HG02588 (cell line): ENCODE measurements around the gene TIMM23.
"Not testable (repeated sequence)": the region's sequence is repeated elsewhere in the genome, so short reads cannot be mapped to it uniquely, and the experiment has no call there.

Experiments used
- ATAC-seq: cut with Tn5 transposase; IDR thresholded peaks from one replicate; pipeline ENCODE4 v1.9.1; 2021; ENCODE audit warnings: mild to moderate bottlenecking, moderate library complexity; ENCODE audit not compliant: unreplicated experiment

Gene TIMM23, protein sequence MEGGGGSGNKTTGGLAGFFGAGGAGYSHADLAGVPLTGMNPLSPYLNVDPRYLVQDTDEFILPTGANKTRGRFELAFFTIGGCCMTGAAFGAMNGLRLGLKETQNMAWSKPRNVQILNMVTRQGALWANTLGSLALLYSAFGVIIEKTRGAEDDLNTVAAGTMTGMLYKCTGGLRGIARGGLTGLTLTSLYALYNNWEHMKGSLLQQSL

GRCh38 chr10:45972106-45972812 lies at the start of gene TIMM23:
TIMM23 (plus strand) TSS chr10:45972489; CDS start chr10:45972625, 136 bp downstream.
- peak; percentile 73 for ATAC-seq

DNA sequence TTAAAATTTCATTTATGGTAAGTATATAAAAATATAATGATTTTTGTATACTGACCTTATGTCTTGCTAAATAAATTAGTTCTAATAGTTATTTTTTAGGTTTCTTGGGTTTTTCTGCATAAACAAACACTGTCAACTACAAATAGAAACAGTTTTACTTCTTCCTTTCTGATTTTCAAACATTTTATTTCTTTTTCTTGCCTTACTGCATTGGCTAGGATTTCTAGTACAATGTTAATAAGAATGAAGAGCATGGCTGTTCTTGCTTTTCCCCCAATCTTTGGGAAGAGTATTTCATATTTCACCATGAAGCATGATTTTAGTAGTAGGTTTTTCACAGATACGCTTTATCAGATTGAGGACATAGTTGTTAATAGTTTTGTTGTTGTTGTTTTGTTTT lies 45.5 kb upstream of the TIMM23 start:
- not testable (repeated sequence) for ATAC-seq

GRCh38 chr10:45931305-45931704 lies 41.0 kb upstream of the TIMM23 start:
- not testable (repeated sequence) for ATAC-seq

DNA sequence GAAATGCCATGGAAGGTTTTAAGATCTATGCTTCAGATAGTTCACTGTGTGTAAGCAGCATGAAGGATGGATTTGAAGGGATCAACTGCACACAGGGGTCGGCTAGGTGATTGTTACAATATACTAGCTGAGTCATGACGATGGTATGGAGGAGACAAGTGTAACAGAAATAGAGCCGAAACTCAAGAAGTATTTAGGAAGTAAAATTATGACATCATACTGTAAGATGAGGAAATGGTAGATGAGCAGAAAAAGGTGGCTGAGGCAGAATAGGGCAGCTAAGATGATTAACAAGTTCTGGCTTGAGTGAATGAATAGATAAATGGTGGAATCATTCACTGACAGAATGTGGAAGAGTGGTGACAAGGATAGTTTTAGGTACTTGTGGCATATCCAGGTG lies 37.5 kb upstream of the TIMM23 start:
- not testable (repeated sequence) for ATAC-seq

DNA sequence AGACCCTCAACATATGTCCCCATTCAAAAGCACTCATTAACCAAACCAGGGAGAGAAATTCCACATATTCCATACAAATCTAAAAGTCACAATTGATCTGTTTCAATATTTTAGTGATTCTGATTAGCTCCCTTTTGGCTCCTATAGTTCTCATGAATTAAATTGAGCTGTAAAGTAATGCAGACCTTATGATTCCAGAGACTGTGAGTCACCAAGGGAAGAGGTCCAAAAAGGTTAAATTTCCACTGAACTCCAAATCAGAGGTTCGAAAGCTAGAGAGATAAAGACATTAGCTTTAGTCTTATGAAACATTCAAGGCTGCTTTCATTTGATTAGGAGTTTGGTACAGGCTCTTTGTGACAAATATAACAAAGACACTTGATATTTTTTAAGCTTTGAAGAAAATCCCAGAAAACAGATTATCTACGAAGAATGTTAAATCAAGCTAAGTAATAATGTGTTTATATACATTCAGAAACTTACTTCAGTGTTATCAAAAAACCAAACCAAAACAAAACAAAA lies 33.1 kb upstream of the TIMM23 start:
- ATAC-seq = not testable (repeated sequence)

DNA sequence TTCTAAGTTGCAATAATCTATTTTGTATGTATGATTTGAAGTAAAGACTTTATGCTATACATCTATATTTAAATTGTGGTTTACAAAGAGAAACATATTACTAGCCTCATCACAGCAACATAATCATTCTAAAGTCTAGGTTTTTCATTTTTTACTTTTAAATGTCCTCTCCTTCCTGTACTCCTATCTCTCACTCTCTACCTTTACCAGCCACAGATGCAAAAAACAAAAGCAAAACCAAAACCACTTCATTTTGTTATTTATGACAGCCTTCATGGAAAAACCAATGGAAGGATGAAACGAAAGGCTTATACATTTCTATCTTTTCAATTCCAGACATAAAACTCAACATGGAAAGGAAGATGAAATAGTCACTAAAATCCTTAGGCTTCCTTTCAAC lies 31.1 kb upstream of the TIMM23 start:
- not testable (repeated sequence) for ATAC-seq

DNA sequence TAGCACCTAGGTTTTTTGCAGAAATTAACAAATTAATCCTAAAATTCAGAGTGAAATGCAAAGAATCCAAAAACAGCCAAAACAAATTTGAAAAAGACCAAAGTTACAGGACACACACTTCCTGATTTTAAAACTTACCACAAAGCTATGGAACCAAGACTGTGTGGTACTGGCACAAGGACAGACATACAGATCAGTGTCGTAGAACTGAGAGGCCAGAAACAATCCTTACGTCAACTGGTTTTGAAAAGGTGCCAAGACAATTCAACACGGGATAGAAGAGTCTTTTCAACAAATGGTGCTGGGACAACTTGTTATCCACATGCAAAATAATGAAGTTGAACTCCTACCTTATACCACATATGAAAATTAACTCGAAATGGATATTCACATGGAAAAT lies 26.8 kb upstream of the TIMM23 start:
- ATAC-seq = not testable (repeated sequence)

DNA sequence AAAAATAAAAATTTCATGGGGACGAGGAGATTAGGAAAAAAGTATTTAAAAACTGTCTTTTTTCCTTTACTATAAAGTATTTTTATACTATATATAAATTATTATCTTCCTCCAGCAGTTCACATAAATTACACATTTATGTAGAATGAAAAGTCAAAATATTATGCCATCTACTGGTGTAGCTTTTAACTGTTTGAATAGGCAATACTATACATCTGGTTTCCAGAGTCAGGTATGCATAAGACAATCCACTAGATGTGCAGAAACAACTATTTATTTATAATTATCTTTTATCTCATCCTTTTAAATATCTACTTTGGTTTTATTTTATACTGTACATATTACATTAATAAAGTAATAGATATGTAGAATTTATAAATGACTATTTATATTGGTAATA lies 24.9 kb upstream of the TIMM23 start:
- not testable (repeated sequence) for ATAC-seq

- ATAC-seq = not testable (repeated sequence)
Observed at GRCh38 chr10:45948801-45949200, 23.5 kb upstream of the TIMM23 start.

DNA sequence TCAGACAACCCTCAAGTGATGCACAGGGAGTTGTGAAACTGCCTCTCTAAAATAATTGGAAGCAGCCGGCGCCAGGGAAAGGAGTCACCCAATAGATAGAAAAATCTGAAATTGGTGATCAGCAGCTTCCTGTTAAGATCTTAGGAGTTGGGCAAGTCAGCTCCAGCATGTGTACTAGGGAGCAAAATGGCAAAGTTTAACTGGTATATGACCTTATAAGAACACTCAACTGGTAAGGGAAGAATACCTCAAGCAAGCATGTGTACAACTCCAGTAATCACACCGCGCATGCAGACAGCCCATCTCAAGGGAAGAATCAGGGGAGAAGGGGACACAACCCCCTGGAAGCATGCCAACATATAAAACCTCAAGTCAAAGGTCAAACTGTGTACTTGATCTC lies 17.9 kb upstream of the TIMM23 start:
- ATAC-seq = not testable (repeated sequence)

GRCh38 chr10:45956634-45957033 lies 15.7 kb upstream of the TIMM23 start:
- not testable (repeated sequence) for ATAC-seq

GRCh38 chr10:45957928-45958327 lies 14.4 kb upstream of the TIMM23 start:
- ATAC-seq = not testable (repeated sequence)

- ATAC-seq = not testable (repeated sequence)
Observed at GRCh38 chr10:45962686-45963452, 9.4 kb upstream of the TIMM23 start.

DNA sequence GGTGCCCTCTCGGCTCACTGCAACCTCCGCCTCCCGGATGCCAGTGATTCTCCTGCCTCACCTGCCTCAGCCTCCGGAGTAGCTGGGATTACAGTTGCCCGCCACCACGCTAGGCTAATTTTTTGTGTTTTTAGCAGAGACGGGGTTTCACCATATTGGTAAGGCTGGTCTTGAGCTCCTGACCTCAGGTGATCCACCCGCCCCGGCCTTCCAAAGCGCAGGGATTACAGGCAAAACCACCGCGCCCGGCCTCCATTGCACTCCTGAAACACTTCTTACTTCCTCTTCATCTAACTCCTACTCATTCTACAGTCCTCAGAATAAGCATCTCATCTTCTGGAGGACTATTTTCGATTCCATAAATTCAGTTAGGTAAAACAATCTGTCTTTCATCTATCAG lies 1.3 kb upstream of the TIMM23 start:
- ATAC-seq = not testable (repeated sequence)

DNA sequence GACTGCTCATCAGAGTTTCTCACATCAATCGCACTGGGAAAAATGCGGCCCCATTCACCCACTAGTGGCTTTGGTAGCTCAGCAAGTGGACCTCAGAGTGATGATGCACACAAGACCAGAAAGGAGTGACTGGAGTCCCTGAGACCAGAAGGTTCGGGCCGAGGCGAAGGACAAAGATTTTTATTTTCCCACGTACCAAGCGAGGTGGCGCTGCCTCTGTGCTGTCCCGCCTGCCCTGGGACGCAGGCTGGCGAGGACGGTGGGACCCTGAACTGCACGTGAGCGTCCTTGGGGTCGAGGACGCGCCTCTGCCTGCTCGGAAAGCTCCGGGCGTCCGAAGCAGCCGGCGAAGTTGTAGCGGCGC lies 565 bp upstream of the TIMM23 start:
- peak; percentile 49 for ATAC-seq

- not testable (repeated sequence) for ATAC-seq
Observed at GRCh38 chr10:45972813-45973169, 502 bp downstream of the TIMM23 start.

DNA sequence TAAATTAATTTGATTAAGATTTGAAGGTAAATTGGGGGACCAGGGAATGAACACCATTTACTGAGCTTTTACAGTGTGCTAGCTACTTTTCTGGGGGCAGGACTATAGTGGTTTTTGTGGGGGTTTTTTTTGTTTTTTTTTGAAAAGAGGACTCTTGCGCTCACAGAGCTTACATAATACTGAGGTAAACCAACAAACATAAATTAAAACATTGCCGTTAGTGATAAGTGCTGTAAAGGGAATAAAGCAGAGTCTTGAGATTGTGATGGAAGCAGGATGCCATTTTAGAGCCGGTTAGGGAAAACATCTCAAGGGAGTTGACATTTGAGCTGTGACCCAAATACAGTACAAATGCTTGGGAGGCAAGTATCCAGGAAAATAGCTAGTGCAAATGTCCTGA lies 1.8 kb downstream of the TIMM23 start:
- ATAC-seq = not testable (repeated sequence)

DNA sequence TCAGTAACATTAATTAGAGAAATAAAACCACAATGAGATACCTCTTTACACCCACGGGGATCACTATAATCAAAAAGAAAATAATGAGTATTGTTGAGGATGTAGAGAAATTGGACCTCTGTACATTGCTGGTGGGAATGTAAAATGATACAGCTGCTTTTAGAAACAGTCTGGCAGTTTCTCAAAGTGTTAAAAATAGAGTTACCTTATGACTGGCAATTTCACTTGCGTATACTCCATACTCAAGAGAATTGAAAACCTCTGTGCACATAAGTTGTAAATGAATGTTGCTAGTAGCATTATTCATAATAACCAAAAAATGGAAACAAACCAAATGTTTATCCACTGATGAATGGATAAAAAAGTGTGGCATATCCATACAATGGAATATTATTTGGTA lies 6.3 kb downstream of the TIMM23 start:
- peak; percentile 88 for ATAC-seq

DNA sequence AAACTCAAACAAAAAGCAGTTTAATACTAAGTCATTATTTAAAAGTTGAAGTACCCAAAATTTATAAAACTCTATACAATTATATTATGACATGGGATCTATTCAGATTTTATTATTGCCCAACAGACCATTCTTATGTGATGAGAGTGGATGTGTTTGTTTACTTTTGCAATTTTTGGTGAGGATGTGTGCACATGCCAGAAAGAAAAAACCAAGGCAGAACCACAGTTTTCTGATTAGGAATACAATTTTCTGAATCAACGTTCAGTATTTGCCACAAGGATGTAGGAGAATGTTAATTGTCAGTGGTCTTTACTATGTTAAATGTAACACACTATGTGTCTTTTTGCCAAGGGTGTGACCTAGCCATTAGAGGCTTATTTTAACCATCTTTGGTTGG lies 9.1 kb downstream of the TIMM23 start:
- ATAC-seq = not testable (repeated sequence)

DNA sequence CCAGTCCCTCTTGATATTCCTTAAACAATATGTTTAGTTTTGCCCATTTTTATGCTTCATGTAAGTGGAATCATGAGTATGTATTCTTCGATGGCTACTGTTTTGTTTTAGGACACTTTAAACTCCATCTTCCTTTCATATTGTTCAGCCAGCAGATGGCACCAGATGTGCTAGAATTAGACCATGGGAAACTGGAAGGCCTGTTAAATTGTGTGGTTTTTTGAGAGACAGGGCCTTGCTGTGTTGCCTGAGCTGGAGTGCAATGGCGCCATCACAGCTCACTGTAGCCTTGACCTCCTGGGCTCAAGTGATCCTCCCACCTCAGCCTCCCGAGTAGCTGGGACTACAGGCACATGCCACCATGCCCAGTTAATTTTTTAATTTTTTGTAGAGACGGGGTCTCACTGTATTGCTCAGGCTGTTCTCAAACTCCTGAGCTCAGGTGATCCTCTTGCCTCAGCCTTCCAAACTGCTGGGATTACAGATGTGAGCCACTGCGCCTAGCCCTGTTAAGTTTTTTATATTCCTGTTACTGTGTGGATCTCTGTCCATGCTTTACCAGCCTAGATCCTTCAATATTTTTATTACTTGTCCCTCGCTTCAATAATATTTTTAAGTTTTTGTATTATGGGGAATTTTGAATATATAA lies 11.4 kb downstream of the TIMM23 start:
- not testable (repeated sequence) for ATAC-seq

GRCh38 chr10:45984473-45984872 lies 12.2 kb downstream of the TIMM23 start:
- not testable (repeated sequence) for ATAC-seq
